ENCODE results near the gene TTC31. TPM values are rescaled to one million over a fixed set of nuclear protein-coding genes. Genes with fewer than 3 reads are reported as not detected.
"Not testable (repeated sequence)": the region's sequence is repeated elsewhere in the genome, so short reads cannot be mapped to it uniquely, and the experiment has no call there.

Gene TTC31
- total RNA-seq, 2 donors from 2014 or later = 32.3 to 36.6 TPM

DNA sequence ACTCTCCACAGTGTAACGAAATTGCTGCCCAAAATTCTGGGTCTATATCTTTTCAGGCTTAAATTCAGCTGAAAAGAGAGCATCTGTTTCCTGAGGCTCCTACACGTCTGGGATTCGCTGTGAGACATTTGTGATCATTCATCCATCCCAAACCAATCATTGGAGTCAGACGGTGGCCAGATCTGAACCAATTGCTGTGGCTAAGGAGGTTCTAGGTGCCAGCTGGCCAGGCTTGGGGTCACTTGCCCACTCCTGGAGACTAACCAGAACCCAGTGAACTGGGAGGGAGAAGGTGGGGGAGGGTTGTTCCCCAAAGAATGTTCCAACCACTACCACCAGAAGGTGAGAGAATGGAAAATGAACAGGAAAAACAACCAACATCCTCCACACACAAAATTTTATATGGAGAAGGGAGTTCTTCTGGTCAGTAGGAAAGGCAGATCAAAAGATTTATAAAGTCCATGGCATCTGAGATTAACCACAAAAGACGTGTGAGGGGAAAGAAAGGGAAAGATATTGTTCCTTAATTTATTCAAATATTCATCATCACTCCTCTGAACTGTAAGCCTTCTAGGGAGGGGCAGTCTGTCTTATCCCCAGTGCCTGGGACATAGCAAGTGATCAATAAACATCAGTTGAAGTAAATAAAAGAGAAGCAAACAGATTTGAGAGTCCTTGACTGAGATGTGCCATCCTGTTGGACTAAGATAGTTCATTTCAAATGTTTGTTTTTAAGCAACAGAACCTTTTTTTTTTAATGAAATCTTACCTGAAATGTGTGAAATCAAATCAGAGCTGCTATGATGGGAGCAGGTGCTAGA, 38.2 kb upstream of the TTC31 start:
- Mint-ChIP-seq H3K36me3 (ENCODE audit: low read depth) (no peaks in the 10 kb centered on the region), H3K4me1 (peaks cover 2% of the 10 kb centered on the region), H3K4me3 (no peak overlapping the region), H3K27ac (no peak overlapping the region), H3K27me3 (peaks cover 38% of the 10 kb centered on the region)
- ATAC-seq (no peak), DNase-seq (no peak)
- H3K9me3 ChIP-seq (ENCODE audit: control insufficient read depth, low read length, poor library complexity, severe bottlenecking) = no peaks in the 10 kb centered on the region

GRCh38 chr2:74447230-74447999, 35.5 kb upstream of the TTC31 start:
- H3K36me3 Mint-ChIP-seq (ENCODE audit: low read depth) = no peaks in the 10 kb centered on the region
- peaks cover 24% of the 10 kb centered on the region for H3K27me3 Mint-ChIP-seq
- ATAC-seq (no peak), DNase-seq (no peak)
- no peak overlapping the region for H3K4me3 Mint-ChIP-seq
- H3K9me3 ChIP-seq (ENCODE audit: control insufficient read depth, low read length, poor library complexity, severe bottlenecking) = no peaks in the 10 kb centered on the region
- H3K27ac Mint-ChIP-seq = no peak overlapping the region
- H3K4me1 Mint-ChIP-seq = peaks cover 1% of the 10 kb centered on the region

DNA sequence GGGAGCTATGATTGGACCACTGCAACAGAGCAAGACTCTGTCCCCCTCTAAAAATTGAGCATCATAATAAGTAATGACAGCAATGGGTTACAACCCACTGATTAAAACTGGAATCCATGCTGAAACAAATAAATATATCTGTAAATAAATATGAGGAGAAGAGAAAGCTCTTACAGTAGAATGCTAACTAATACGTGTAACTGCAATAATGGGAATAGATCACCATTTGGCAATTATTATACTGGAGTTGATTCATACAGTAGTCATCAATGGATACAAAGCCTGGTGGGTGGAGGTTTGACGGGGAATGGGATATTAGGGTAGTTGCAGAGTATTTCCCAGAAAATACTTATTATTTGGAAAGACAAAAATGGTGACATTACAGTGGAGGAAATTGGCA, 34.1 kb upstream of the TTC31 start:
- Mint-ChIP-seq H3K36me3 (ENCODE audit: low read depth) (no peaks in the 10 kb centered on the region), H3K4me3 (no peak overlapping the region), H3K27ac (no peak overlapping the region), H3K27me3 (peaks cover 23% of the 10 kb centered on the region), H3K4me1 (peaks cover 8% of the 10 kb centered on the region)
- DNase-seq (no peak), ATAC-seq (no peak)
- H3K9me3 ChIP-seq (ENCODE audit: control insufficient read depth, low read length, poor library complexity, severe bottlenecking) = no peaks in the 10 kb centered on the region

DNA sequence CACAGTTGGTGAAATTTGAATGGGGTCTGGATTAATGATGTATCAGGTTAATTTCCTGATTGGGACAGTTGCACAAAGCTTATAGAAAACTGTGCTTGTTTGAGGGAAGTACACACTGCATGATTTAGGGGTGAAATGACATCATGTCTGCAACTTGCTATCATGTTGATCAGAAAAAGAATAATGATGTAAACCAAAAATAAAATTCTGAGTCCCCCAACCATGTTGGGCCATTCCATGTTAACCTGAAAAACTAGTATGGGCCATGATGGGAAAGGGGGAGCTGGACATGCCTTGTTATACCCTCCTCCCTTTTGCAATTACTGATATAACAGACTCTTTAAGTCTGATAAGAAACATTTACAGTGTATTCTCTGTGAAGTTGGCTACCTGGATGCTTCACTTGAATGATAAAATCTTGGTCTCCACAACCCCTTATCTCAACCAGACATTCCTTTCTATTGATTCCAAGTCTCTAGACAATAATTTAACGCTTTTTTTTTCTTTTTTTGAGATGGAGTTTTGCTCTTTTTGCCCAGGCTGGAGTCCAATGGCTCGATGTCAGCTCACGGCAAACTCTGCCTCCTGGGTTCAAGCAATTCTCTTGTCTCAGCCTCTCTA, 32.2 kb upstream of the TTC31 start:
- DNase-seq (no peak), ATAC-seq (no peak)
- no peaks in the 10 kb centered on the region for H3K9me3 ChIP-seq (ENCODE audit: control insufficient read depth, low read length, poor library complexity, severe bottlenecking)
- no peak overlapping the region for H3K27ac Mint-ChIP-seq
- H3K27me3 Mint-ChIP-seq = peaks cover 7% of the 10 kb centered on the region
- peaks cover 5% of the 10 kb centered on the region for H3K36me3 Mint-ChIP-seq (ENCODE audit: low read depth)
- H3K4me1 Mint-ChIP-seq = peaks cover 23% of the 10 kb centered on the region
- H3K4me3 Mint-ChIP-seq = no peak overlapping the region

- peaks cover 10% of the 10 kb centered on the region for H3K36me3 Mint-ChIP-seq (ENCODE audit: low read depth)
- DNase-seq (peak; percentile 82 to 95 (median 93)), ATAC-seq (peak; percentile 43)
- H3K4me1 Mint-ChIP-seq = peaks cover 58% of the 10 kb centered on the region
- peak within 1 kb of the TSS; percentile 100 for H3K27ac Mint-ChIP-seq
- H3K4me3 Mint-ChIP-seq = peak within 1 kb of the TSS; percentile 100
- no peaks in the 10 kb centered on the region for H3K9me3 ChIP-seq (ENCODE audit: control insufficient read depth, low read length, poor library complexity, severe bottlenecking)
- no peaks in the 10 kb centered on the region for H3K27me3 Mint-ChIP-seq
Observed at GRCh38 chr2:74454654-74455511, 28.0 kb upstream of the TTC31 start, which contains the start of gene INO80B. Gene INO80B (plus strand): TSS chr2:74455087. CDS start chr2:74455117, 30 bp downstream.

DNA sequence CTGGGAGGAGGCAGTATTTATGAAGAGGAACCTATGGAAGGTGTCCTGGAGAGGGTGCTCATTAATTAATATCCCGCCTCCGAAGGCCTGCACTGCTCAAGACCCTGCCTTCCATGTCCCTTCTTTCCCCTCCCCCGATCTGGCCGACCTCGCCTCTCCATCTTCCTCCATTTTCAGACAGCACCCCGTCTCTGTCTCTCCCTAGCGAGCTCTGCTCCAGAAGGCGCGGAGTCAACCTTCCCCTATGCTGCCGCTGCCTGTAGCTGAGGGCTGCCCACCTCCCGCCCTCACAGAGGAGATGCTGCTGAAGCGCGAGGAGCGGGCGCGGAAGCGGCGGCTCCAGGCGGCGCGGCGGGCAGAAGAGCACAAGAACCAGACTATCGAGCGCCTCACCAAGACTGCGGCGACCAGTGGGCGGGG, 25.7 kb upstream of the TTC31 start:
- peak overlapping the region; percentile 100 for H3K4me3 Mint-ChIP-seq
- H3K9me3 ChIP-seq (ENCODE audit: control insufficient read depth, low read length, poor library complexity, severe bottlenecking) = no peaks in the 10 kb centered on the region
- DNase-seq (no peak), ATAC-seq (no peak)
- H3K27me3 Mint-ChIP-seq = no peaks in the 10 kb centered on the region
- peaks cover 59% of the 10 kb centered on the region for H3K4me1 Mint-ChIP-seq
- peaks cover 10% of the 10 kb centered on the region for H3K36me3 Mint-ChIP-seq (ENCODE audit: low read depth)
- peak overlapping the region; percentile 100 for H3K27ac Mint-ChIP-seq

DNA sequence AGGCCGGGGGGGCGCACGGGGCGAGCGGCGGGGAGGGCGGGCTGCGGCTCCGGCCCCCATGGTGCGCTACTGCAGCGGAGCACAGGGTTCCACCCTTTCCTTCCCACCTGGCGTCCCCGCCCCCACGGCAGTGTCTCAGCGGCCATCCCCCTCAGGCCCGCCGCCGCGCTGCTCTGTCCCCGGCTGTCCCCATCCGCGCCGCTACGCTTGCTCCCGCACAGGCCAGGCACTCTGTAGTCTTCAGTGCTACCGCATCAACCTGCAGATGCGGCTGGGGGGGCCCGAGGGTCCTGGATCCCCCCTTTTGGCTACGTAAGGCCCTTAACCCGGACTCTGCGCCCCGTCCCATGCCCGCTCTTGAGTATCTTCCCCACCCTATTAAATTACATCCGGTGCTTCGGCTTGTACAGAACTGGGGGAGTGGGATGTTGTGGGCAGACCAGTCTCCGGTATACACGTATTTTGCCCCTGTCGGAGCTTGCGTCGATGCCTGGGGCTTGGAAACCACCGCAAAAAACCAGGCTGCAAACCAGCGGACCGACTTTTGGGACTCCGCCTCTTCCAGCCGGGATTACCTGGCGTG, 25.2 kb upstream of the TTC31 start:
- Mint-ChIP-seq H3K27ac (peak overlapping the region; percentile 100), H3K4me1 (peaks cover 57% of the 10 kb centered on the region), H3K36me3 (ENCODE audit: low read depth) (peaks cover 10% of the 10 kb centered on the region), H3K4me3 (peak overlapping the region; percentile 100), H3K27me3 (no peaks in the 10 kb centered on the region)
- DNase-seq = peak; percentile 70 to 75 (median 72)
- peak; percentile 67 for ATAC-seq
- H3K9me3 ChIP-seq (ENCODE audit: control insufficient read depth, low read length, poor library complexity, severe bottlenecking) = no peaks in the 10 kb centered on the region

GRCh38 chr2:74458132-74458937, 24.5 kb upstream of the TTC31 start, which contains the start of gene WBP1:
Gene WBP1 (plus strand): TSS chr2:74458438. CDS start chr2:74458603, 165 bp downstream.
- peak within 1 kb of the TSS; percentile 100 for H3K4me3 Mint-ChIP-seq
- peak within 1 kb of the TSS; percentile 100 for H3K27ac Mint-ChIP-seq
- peaks cover 10% of the 10 kb centered on the region for H3K36me3 Mint-ChIP-seq (ENCODE audit: low read depth)
- H3K4me1 Mint-ChIP-seq = peaks cover 56% of the 10 kb centered on the region
- ATAC-seq (peak; percentile 84), DNase-seq (peak; percentile 89 to 98 (median 96))
- H3K27me3 Mint-ChIP-seq = no peaks in the 10 kb centered on the region
- H3K9me3 ChIP-seq (ENCODE audit: control insufficient read depth, low read length, poor library complexity, severe bottlenecking) = no peaks in the 10 kb centered on the region

DNA sequence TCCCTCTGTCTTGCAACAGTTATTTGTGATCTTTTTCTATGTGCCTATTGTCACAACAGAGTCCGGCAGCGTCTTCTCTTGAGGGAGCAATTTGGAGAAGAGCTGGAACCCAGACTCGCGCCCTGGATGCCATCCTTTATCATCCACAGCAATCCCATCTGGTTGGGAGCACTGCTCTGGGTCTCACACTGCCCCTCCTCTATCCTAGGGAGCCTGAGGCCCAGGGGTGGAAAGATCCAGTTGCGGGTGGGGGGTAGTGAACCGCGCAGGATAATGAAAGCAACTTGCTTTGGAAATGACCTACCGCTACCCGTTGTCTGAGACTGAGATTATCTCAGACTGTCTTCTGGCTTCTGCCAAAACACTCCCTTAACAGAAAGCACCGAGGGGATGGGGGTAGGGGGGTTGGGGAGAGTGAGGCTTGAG, 23.9 kb upstream of the TTC31 start:
- ATAC-seq (no peak), DNase-seq (no peak)
- Mint-ChIP-seq H3K27me3 (no peaks in the 10 kb centered on the region), H3K4me1 (peaks cover 58% of the 10 kb centered on the region), H3K27ac (peak overlapping the region; percentile 100), H3K4me3 (peak overlapping the region; percentile 100), H3K36me3 (ENCODE audit: low read depth) (peaks cover 10% of the 10 kb centered on the region)
- H3K9me3 ChIP-seq (ENCODE audit: control insufficient read depth, low read length, poor library complexity, severe bottlenecking) = no peaks in the 10 kb centered on the region

DNA sequence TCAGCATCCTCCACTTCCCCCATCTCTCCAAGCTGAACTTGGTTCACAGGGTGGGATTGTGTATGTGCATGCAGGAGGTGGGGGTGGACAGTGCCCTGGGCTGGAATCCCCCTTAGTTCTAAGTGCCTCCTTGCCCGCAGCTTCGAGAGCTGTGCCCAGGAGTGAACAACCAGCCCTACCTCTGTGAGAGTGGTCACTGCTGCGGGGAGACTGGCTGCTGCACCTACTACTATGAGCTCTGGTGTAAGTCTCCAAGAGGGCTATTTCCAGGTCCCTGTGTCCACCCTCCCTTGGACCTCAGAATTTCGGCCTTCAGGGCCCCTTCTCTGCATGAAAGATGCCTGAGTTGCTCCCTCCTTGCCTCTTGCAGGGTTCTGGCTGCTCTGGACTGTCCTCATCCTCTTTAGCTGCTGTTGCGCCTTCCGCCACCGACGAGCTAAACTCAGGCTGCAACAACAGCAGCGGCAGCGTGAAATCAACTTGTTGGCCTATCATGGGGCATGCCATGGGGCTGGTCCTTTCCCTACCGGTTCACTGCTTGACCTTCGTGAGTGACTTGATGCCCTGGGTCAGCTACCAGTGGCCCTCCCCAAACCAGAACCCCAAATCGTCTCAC, 23.3 kb upstream of the TTC31 start:
- Mint-ChIP-seq H3K4me1 (peaks cover 57% of the 10 kb centered on the region), H3K27ac (peak overlapping the region; percentile 100), H3K4me3 (peak overlapping the region; percentile 100)
- H3K27me3 Mint-ChIP-seq; DNase-seq; ATAC-seq; H3K9me3 ChIP-seq (ENCODE audit: control insufficient read depth, low read length, poor library complexity, severe bottlenecking); H3K36me3 Mint-ChIP-seq (ENCODE audit: low read depth): not testable (repeated sequence)

- Mint-ChIP-seq H3K4me3 (peak overlapping the region; percentile 100), H3K27ac (peak overlapping the region; percentile 100), H3K4me1 (peaks cover 53% of the 10 kb centered on the region)
- not testable (repeated sequence) for DNase-seq; H3K27me3 Mint-ChIP-seq; H3K9me3 ChIP-seq (ENCODE audit: control insufficient read depth, low read length, poor library complexity, severe bottlenecking); ATAC-seq; H3K36me3 Mint-ChIP-seq (ENCODE audit: low read depth)
Observed at GRCh38 chr2:74460187-74460586, 22.7 kb upstream of the TTC31 start.

Measured in T-helper 17 cell (primary cell).